H1 (cell line): Measurements from ENCODE around the gene LANCL1. TPM values are rescaled to one million over a fixed set of nuclear protein-coding genes. Genes with fewer than 3 reads are reported as not detected.

Experiments used
- CTCF ChIA-PET: fragments of 300-600 bp; sonication (Branson Sonifier 250); formaldehyde crosslinking; loops from one replicate; lab custom pipeline; 2021; ENCODE audit not compliant: partially characterized antibody; lab: Charles Lee
- POLR2A ChIA-PET: fragments of 300-600 bp; sonication (Branson Sonifier 250); formaldehyde crosslinking; loops from one replicate; lab custom pipeline; 2021; ENCODE audit warnings: inconsistent platforms; ENCODE audit not compliant: partially characterized antibody; lab: Charles Lee
- DNase-seq, 2 experiments: peaks; one replicate each; pipeline versions ENCODE4 v3.0.0 to v3.0.0-alpha.2; 2010 to 2022; ENCODE audit warnings: low spot score in 2 of 2, low read depth in 1 of 2, mixed read lengths in 1 of 2
- FAIRE-seq: peaks from 2 replicates; lab custom pipeline; 2011; peaks lifted over from hg19 to GRCh38; lab: Jason Lieb, UNC
- H2AFZ ChIP-seq: 2 replicates; pipeline ENCODE4 v1.8.1; 2012; ENCODE audit warnings: low read length, inconsistent platforms
- H2AK5ac ChIP-seq: 2 replicates; pipeline ENCODE4 v1.6.1; 2013; ENCODE audit warnings: low read depth, low read length
- H2BK120ac ChIP-seq: replicated peaks from 2 replicates; pipeline ENCODE3; 2013; ENCODE audit warnings: low read depth, low read length, inconsistent platforms
- H2BK12ac ChIP-seq: 2 replicates; pipeline ENCODE4 v1.6.1; 2013; ENCODE audit warnings: low read depth, low read length
- H2BK15ac ChIP-seq: 2 replicates; pipeline ENCODE4 v1.6.1; 2013; ENCODE audit warnings: low read length
- H2BK20ac ChIP-seq: 2 replicates; pipeline ENCODE4 v1.6.1; 2013; ENCODE audit warnings: low read length
- H2BK5ac ChIP-seq: 2 replicates; pipeline ENCODE4 v1.6.1; 2013; ENCODE audit warnings: low read depth, low read length
- H3K14ac ChIP-seq: 2 replicates; pipeline ENCODE4 v1.6.1; 2013; ENCODE audit warnings: inconsistent platforms; ENCODE audit not compliant: insufficient read length
- H3K18ac ChIP-seq: 2 replicates; pipeline ENCODE4 v1.6.1; 2013; ENCODE audit warnings: low read length; ENCODE audit errors: extremely low read depth
- H3K23ac ChIP-seq: 2 replicates; pipeline ENCODE4 v1.6.1; 2013; ENCODE audit warnings: inconsistent platforms; ENCODE audit not compliant: insufficient read length
- H3K23me2 ChIP-seq: 2 replicates; pipeline ENCODE4 v1.6.1; 2013; ENCODE audit warnings: low read depth, low read length
- H3K27ac ChIP-seq: 2 replicates; pipeline ENCODE4 v1.6.1; 2011; ENCODE audit warnings: low read depth, low read length, inconsistent platforms
- H3K27me3 ChIP-seq, 4 experiments: replicated peaks in 1 of 4; 1 replicate in 1 of 4; 2 replicates in 3 of 4; pipeline versions ENCODE4 v1.6.1 to v1.8.1; 2011 to 2013; ENCODE audit warnings: low read length in 3 of 4, mild to moderate bottlenecking in 3 of 4, inconsistent platforms in 2 of 4, mixed read lengths in 2 of 4, moderate library complexity in 1 of 4; ENCODE audit not compliant: control insufficient read depth in 3 of 4, insufficient read depth in 3 of 4; ENCODE audit errors: extremely low read depth in 1 of 4
- H3K36me3 ChIP-seq, 4 experiments: 2 replicates each; pipeline versions ENCODE4 v1.6.1 to v1.8.1; 2011 to 2013; ENCODE audit warnings: mild to moderate bottlenecking in 4 of 4, low read length in 3 of 4, moderate library complexity in 2 of 4, control low read depth in 1 of 4, inconsistent platforms in 1 of 4; ENCODE audit not compliant: insufficient read depth in 4 of 4, control insufficient read depth in 2 of 4
- H3K4ac ChIP-seq: replicated peaks from 2 replicates; pipeline ENCODE3; 2013; ENCODE audit warnings: low read length, low read depth, mixed read lengths, inconsistent platforms; ENCODE audit not compliant: insufficient read length
- H3K4me1 ChIP-seq, 4 experiments: replicated peaks in 1 of 4; 1 replicate in 1 of 4; 2 replicates in 3 of 4; pipeline versions ENCODE4 v1.6.1 to v1.8.1; 2011 to 2013; ENCODE audit warnings: low read length in 3 of 4, inconsistent platforms in 2 of 4, mixed read lengths in 1 of 4; ENCODE audit not compliant: insufficient read depth in 4 of 4, control insufficient read depth in 3 of 4
- H3K4me2 ChIP-seq, 2 experiments: 2 replicates each; pipeline versions ENCODE4 v1.6.1 to v1.8.1; 2011 to 2013; ENCODE audit warnings: low read depth in 2 of 2, low read length in 2 of 2, control low read depth in 1 of 2, inconsistent platforms in 1 of 2, mild to moderate bottlenecking in 1 of 2; ENCODE audit not compliant: insufficient read depth in 1 of 2
- H3K4me3 ChIP-seq, 4 experiments: fragments of 200-600, 300-600 bp in 1 of 4; sonication (generic), shearing (Covaris generic), sonication (Bioruptor Twin) in 1 of 4; 2 replicates each; pipeline versions ENCODE4 v1.5.1 to v1.8.1; 2011 to 2016; ENCODE audit warnings: low read length in 4 of 4, low read depth in 3 of 4, control low read depth in 2 of 4, inconsistent platforms in 2 of 4, mild to moderate bottlenecking in 2 of 4, mixed read lengths in 1 of 4, moderate library complexity in 1 of 4; ENCODE audit not compliant: insufficient read depth in 2 of 4; ENCODE audit errors: extremely low read depth in 1 of 4
- H3K56ac ChIP-seq: replicated peaks from 2 replicates; pipeline ENCODE3; 2013; ENCODE audit warnings: low read depth, mild to moderate bottlenecking, mixed read lengths, low read length, inconsistent platforms; ENCODE audit not compliant: insufficient read length
- H3K79me1 ChIP-seq: 2 replicates; pipeline ENCODE4 v1.6.1; 2013; ENCODE audit warnings: low read depth, low read length, control low read depth
- H3K79me2 ChIP-seq, 2 experiments: 2 replicates each; pipeline versions ENCODE4 v1.6.1 to v1.8.1; 2012 to 2013; ENCODE audit warnings: low read length in 2 of 2, mild to moderate bottlenecking in 2 of 2, inconsistent platforms in 1 of 2; ENCODE audit not compliant: insufficient read depth in 2 of 2, control insufficient read depth in 1 of 2
- H3K9ac ChIP-seq, 4 experiments: replicated peaks in 1 of 4; 1 replicate in 1 of 4; 2 replicates in 3 of 4; pipeline versions ENCODE4 v1.6.1 to v1.8.1; 2011 to 2013; ENCODE audit warnings: low read depth in 3 of 4, low read length in 3 of 4, control low read depth in 2 of 4, mild to moderate bottlenecking in 2 of 4, moderate library complexity in 2 of 4, inconsistent platforms in 1 of 4; ENCODE audit errors: extremely low read depth in 1 of 4
- H3K9me3 ChIP-seq, 2 experiments: 2 replicates each; pipeline versions ENCODE4 v1.6.1 to v1.8.1; 2012 to 2013; ENCODE audit warnings: mild to moderate bottlenecking in 2 of 2, moderate library complexity in 2 of 2, control low read depth in 1 of 2, inconsistent platforms in 1 of 2, low read depth in 1 of 2, low read length in 1 of 2, mixed read lengths in 1 of 2; ENCODE audit not compliant: insufficient read depth in 2 of 2
- H4K20me1 ChIP-seq, 2 experiments: replicated peaks in 1 of 2; 2 replicates each; pipeline versions ENCODE3 to v1.8.1; 2011 to 2013; ENCODE audit warnings: inconsistent platforms in 2 of 2, low read length in 2 of 2, mild to moderate bottlenecking in 1 of 2; ENCODE audit not compliant: insufficient read depth in 2 of 2, control insufficient read depth in 1 of 2
- H4K5ac ChIP-seq: 2 replicates; pipeline ENCODE4 v1.6.1; 2013; ENCODE audit warnings: low read length, low read depth, mixed read lengths, inconsistent platforms; ENCODE audit not compliant: insufficient read length
- H4K8ac ChIP-seq: 2 replicates; pipeline ENCODE4 v1.8.0; 2013; ENCODE audit warnings: mild to moderate bottlenecking, moderate library complexity, low read length, inconsistent platforms; ENCODE audit not compliant: insufficient read depth; ENCODE audit errors: extremely low read depth
- H4K91ac ChIP-seq: replicated peaks from 2 replicates; pipeline ENCODE3; 2013; ENCODE audit warnings: low read length, mixed read lengths, inconsistent platforms; ENCODE audit not compliant: insufficient read length
- ASH2L ChIP-seq: fragments of 200-600, 300-600 bp; sonication (generic); IDR thresholded peaks from one replicate; pipeline ENCODE4 v1.7.1; 2017; ENCODE audit warnings: low read length
- ATF2 ChIP-seq: IDR thresholded peaks from 2 replicates; pipeline ENCODE4 v1.6.1; 2012; ENCODE audit warnings: low read length, inconsistent platforms
- CREB1 ChIP-seq: IDR thresholded peaks from 2 replicates; pipeline ENCODE4 v1.6.1; 2012; ENCODE audit warnings: inconsistent platforms
- E2F6 ChIP-seq: IDR thresholded peaks from 2 replicates; pipeline ENCODE4 v1.6.1; 2012; ENCODE audit warnings: inconsistent platforms
- EP300 ChIP-seq, 2 experiments: IDR thresholded peaks; 1 replicate in 1 of 2; 2 replicates in 1 of 2; pipeline ENCODE4 v1.6.1; 2011 to 2012; ENCODE audit warnings: low read depth in 2 of 2, low read length in 2 of 2, mild to moderate bottlenecking in 2 of 2, borderline replicate concordance in 1 of 2, inconsistent platforms in 1 of 2, moderate library complexity in 1 of 2
- RBBP5 ChIP-seq: IDR thresholded peaks from 2 replicates; pipeline ENCODE4 v1.7.1; 2012; ENCODE audit warnings: low read depth, mild to moderate bottlenecking, inconsistent platforms, low read length, moderate library complexity, borderline replicate concordance
- SRF ChIP-seq: IDR thresholded peaks from 2 replicates; pipeline ENCODE4 v1.6.1; 2011; ENCODE audit warnings: mild to moderate bottlenecking, low read depth, low read length, moderate library complexity
- WGBS, 2 experiments: shearing (Covaris generic) in 1 of 2; methylation state at CpG; one replicate each; pipeline versions ENCODE4 v1.1.6 to v1.1.7; 2013 to 2015; ENCODE audit warnings: low lambda C conversion rate in 2 of 2, mixed read lengths in 2 of 2, inconsistent platforms in 1 of 2, low coverage in 1 of 2, missing lambda C conversion rate in 1 of 2; ENCODE audit not compliant: insufficient replicate concordance in 2 of 2, insufficient coverage in 1 of 2, insufficient read length in 1 of 2; ENCODE audit errors: extremely low coverage in 1 of 2, missing lambda C conversion rate in 1 of 2; 5-methylcytosine and 5-hydroxymethylcytosine counted together
- polyA plus RNA-seq, 7 experiments: library from polyadenylated mRNA; depleted of rRNA in 3 of 7; stranded (reverse) in 5 of 7; unstranded in 2 of 7; fragments of >200 nt in 5 of 7; fragments of 200-250 nt in 2 of 7; gene quantifications; 1 replicate in 5 of 7; 2 replicates in 1 of 7; 4 replicates in 1 of 7; pipeline versions ENCODE4 v1.2.1 to v1.2.3, GENCODE V29; 2011 to 2013; ENCODE audit warnings: missing spikeins in 2 of 7, mixed read lengths in 2 of 7
- total RNA-seq: library from RNA; stranded (reverse); fragmentation: NEBNext Ultra II Directional; extraction: Animal tissue kit (Norgen Biotek cat#: 25700); gene quantifications from 2 replicates; pipeline ENCODE4 v1.2.1, GENCODE V29; 2021

Gene LANCL1
- total and polyA plus RNA-seq, 2 of the 8 experiments (the other 6 are each of a cell fraction or from before 2014, with no cell fraction given) = 26.2 to 48.7 TPM

- no peak for DNase-seq
- CTCF ChIA-PET = no interaction called here
- H3K23me2 ChIP-seq = no peaks in the 10 kb centered on the region
- no peak overlapping the region for H4K5ac ChIP-seq
- no peak overlapping the region for H3K4me2 ChIP-seq
- H3K36me3 ChIP-seq = peaks cover 2 to 29% (median 10%) of the 10 kb centered on the region in 4 experiments; a peak in 6 of 8 replicates
- no peak overlapping the region for H3K23ac ChIP-seq
- no peak overlapping the region for H4K91ac ChIP-seq
- no peak overlapping the region for H2BK20ac ChIP-seq
- no peak overlapping the region for H3K56ac ChIP-seq
- H2BK5ac ChIP-seq = no peak overlapping the region
- H3K27ac ChIP-seq = no peak overlapping the region
- H2BK120ac ChIP-seq = no peak overlapping the region
- no peak overlapping the region for H2AK5ac ChIP-seq
- no peaks in the 10 kb centered on the region for H3K9me3 ChIP-seq
- H4K20me1 ChIP-seq = no peaks in the 10 kb centered on the region
- no peak overlapping the region for H2AFZ ChIP-seq
- no peak overlapping the region for H3K4ac ChIP-seq
- H3K18ac ChIP-seq = no peak overlapping the region
- H4K8ac ChIP-seq = no peak overlapping the region
- H3K79me1 ChIP-seq = no peaks in the 10 kb centered on the region; the same call in 1 of the 2 replicates
- POLR2A ChIA-PET = no interaction called here
- no peak overlapping the region for H3K4me3 ChIP-seq
- H3K4me1 ChIP-seq = no peaks in the 10 kb centered on the region
- no peak overlapping the region for H2BK12ac ChIP-seq
- H2BK15ac ChIP-seq = no peak overlapping the region
- no peaks in the 10 kb centered on the region for H3K27me3 ChIP-seq
- H3K79me2 ChIP-seq = no peaks in the 10 kb centered on the region
- H3K9ac ChIP-seq = no peak overlapping the region
- H3K14ac ChIP-seq = no peak overlapping the region
- 87% methylated on average over 4 of the region's 4 CpGs; no CpG with 5 or more reads in 1 of the 2 experiments for WGBS, 2 experiments
- no peak for FAIRE-seq
- TF ChIP-seq ATF2 (no peak), E2F6 (no peak), ASH2L (no peak), EP300 (IDR thresholded peaks at IDR 0.05; ENCODE audit: borderline replicate concordance in 1 of 2, low read depth in 2 of 2, low read length in 2 of 2) (no peak), SRF (no peak), CREB1 (no peak), RBBP5 (no peak)
Measured at GRCh38 chr2:210458395-210458794, 18.2 kb downstream of the LANCL1 start.
